HG03039 (cell line): ENCODE measurements around the gene C1QTNF1.

Experiments used
- ATAC-seq: cut with Tn5 transposase; IDR thresholded peaks from one replicate; pipeline ENCODE4 v1.9.1; 2021; ENCODE audit warnings: mild to moderate bottlenecking, moderate library complexity; ENCODE audit not compliant: unreplicated experiment

The C1QTNF1 gene

GRCh38 chr17:79090443-79091225, 66.7 kb downstream of the C1QTNF1 start:
- no peak for ATAC-seq

DNA sequence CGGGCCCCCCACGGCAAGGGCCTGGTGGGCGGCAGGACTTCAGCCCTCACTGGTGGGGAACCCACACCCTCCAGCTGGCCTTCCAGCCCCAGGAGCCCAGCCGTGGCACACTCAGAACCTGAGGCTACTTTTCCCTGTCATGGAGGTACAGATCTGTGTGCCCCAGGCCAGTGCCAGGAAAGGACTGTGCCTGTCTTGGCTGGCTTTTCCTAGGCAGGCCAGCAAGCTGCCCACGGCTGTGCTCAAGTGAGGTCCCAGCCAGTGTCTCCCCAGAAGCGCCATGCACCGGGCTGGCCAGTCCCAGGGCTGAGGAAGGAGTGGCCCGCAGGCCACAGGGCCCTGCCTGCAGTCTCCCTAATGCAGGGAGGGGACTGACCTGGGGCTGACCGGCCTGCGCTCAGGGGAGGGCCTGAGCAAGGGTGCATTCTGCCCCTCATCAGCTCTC, 67.3 kb downstream of the C1QTNF1 start:
- ATAC-seq, result no peak

DNA sequence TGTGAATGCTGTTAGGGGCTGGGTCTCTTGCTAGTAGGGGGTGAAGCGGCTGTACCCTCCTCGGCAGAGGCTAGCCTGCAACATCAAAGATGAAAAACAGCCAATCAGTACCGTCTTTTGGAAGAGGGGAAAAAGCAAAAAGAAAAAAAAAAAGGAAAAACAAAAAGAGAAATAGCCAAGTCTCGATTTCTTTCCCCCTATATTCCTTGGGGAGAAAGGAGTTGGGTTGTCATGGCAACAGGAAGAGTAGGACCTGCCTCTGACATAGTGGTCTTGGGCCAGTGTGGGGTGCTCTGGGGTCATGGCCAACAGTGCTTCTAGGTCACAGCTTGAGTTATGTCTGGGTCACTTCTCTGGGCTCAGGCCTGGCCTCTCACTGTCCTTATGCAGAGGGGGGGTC, 68.6 kb downstream of the C1QTNF1 start:
- no peak for ATAC-seq

DNA sequence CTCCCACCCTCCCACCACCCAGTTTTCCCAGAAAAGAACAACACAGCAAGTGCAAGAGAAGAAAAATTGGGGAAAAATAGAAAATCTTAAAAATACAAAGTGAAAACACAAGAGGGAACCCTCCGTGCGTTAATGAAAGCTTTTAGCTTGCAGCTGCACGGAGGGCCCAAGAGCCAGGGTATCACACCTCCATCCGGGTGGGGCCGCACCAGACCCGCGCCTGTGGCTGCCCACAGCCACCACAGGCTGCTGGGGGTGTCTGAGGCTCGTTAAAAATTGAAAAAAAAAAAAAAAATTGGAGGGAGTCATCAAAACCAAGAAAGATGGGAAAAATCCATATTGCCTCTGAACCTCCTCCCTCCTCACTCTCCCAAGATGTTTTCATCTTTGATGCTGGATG, 69.3 kb downstream of the C1QTNF1 start:
- no peak for ATAC-seq

DNA sequence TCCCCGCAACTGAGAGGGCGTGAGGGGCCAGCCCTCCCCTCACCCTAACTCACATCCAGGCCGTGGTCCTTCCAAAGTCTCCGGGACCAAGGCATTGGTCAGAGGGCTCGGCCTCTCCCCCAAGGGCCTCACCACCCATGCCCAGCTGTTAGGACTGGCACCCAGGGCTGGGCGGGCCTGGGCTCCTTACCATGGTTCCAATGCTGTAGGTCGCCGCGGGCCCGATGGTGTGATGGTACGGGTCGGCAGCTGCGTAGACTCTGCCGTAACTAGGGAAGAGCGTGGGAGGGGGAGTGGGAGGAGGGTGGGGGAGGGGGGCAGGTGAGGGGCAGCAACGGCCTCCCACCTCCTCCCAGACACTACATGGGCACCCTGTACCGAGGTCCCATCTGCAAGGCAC, 70.3 kb downstream of the C1QTNF1 start:
- no peak for ATAC-seq

GRCh38 chr17:79095345-79096055, 71.5 kb downstream of the C1QTNF1 start:
- ATAC-seq, result no peak

- no peak for ATAC-seq
Observed at GRCh38 chr17:79096477-79096876, 72.5 kb downstream of the C1QTNF1 start.

GRCh38 chr17:79097226-79098055, 73.5 kb downstream of the C1QTNF1 start:
- no peak for ATAC-seq

DNA sequence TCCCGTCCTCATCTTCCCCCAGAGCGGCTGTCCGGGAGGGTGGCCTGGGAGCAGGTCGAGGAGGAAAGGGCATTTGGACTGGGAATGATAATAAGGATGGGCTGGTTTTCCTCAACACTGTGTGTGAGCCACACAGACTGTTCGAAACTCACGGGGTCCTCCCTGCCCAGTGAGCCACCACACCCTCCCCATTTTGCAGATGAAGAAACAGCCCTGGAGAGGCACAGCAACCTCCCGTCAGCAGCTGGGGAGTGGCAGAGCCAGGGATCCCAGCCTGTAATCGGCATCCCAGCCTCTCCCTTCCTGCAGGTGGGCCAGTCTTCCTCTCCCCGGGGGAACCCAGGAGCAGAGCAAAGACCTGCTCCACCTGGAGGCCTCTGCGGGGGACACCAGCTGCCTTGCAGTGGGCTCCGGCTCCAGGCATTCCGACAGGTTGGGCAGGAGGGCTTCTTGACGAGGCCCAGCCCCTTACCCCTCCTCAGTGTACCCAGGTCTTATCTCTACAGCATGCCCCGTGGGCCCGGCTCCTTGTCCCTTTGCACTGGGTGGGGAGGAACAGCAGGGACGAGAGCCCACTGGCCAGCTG, 74.4 kb downstream of the C1QTNF1 start:
- ATAC-seq, result no peak
